ENCODE measurements around the gene MARCHF7. TPM values are rescaled to one million over a fixed set of nuclear protein-coding genes. Genes with fewer than 3 reads are reported as not detected.

Gene MARCHF7
- total RNA-seq, 1 experiment from 2014 or later: 38.3 TPM

- Histone ChIP-seq H3K27me3 (ENCODE audit: insufficient read depth, low read depth) (no peaks in the 10 kb centered on the region), H3K4me2 (peak overlapping the region; percentile 88), H3K27ac (0 out of 2 replicates have a peak overlapping the region, but pooled peaks have one; percentile 78), H4K20me1 (ENCODE audit: insufficient read depth) (peaks cover 24% of the 10 kb centered on the region), H2AFZ (peak overlapping the region; percentile 96; the same call in 1 of the 2 replicates), H3K4me3 (peak overlapping the region; percentile 97; the same call in 1 of the 2 replicates), H3K9me3 (ENCODE audit: insufficient read depth, low read depth) (no peaks in the 10 kb centered on the region), H3K79me2 (ENCODE audit: low read depth) (peaks cover 34% of the 10 kb centered on the region), H3K4me1 (replicated peaks; ENCODE audit: insufficient read depth) (peaks cover 35% of the 10 kb centered on the region), H3K36me3 (ENCODE audit: low read depth) (peaks cover 7% of the 10 kb centered on the region; the same call in 1 of the 2 replicates), H3K9me2 (ENCODE audit: insufficient read depth) (no peaks in the 10 kb centered on the region), H3F3A (ENCODE audit: insufficient read depth, low read depth) (peaks cover 5% of the 10 kb centered on the region)
- BruUV-seq (replicated peaks): no TSS peak
- DNase-seq: peak in 1 of 2 experiments; percentile 62
- TF ChIP-seq EZH2 (IDR thresholded peaks at IDR 0.05; ENCODE audit: low read depth) (no peak), CTCF (conservative IDR thresholded peaks at IDR 0.05) (no peak)
- POLR2A ChIA-PET (ENCODE audit: unreplicated experiment): interaction anchor here (0.6 kb wide), 1 partner anchor 84 kb away, joined by 9 read pairs; no protein-coding TSS in a partner anchor
- CTCF ChIA-PET: no interaction called here
- intact Hi-C loops (cut with micrococcal nuclease; ENCODE audit: unreplicated experiment): no loop called here
Observed at GRCh38 chr2:159710601-159711180, 1.6 kb upstream of the MARCHF7 start.

GRCh38 chr2:159711562-159712142 lies 654 bp upstream of the MARCHF7 start:
- BruUV-seq (replicated peaks): TSS peak; percentile 37
- POLR2A ChIA-PET (ENCODE audit: unreplicated experiment): interaction anchor here (0.6 to 0.7 kb wide), 3 partner anchors 170 to 1205 kb away, joined by 3 to 4 read pairs (median 3); partner anchors contain the start of gene WDSUB1
- Histone ChIP-seq H3K4me1 (replicated peaks; ENCODE audit: insufficient read depth) (peaks cover 37% of the 10 kb centered on the region), H2AFZ (peak overlapping the region; percentile 96), H3K4me2 (peak overlapping the region; percentile 88), H3K27ac (peak overlapping the region; percentile 78), H3K27me3 (ENCODE audit: insufficient read depth, low read depth) (no peaks in the 10 kb centered on the region), H3F3A (ENCODE audit: insufficient read depth, low read depth) (peaks cover 5% of the 10 kb centered on the region), H3K36me3 (ENCODE audit: low read depth) (peaks cover 16% of the 10 kb centered on the region; the same call in 1 of the 2 replicates), H4K20me1 (ENCODE audit: insufficient read depth) (peaks cover 30% of the 10 kb centered on the region), H3K79me2 (ENCODE audit: low read depth) (peaks cover 44% of the 10 kb centered on the region), H3K4me3 (peak overlapping the region; percentile 97), H3K9me3 (ENCODE audit: insufficient read depth, low read depth) (no peaks in the 10 kb centered on the region), H3K9me2 (ENCODE audit: insufficient read depth) (no peaks in the 10 kb centered on the region)
- TF ChIP-seq EZH2 (IDR thresholded peaks at IDR 0.05; ENCODE audit: low read depth) (no peak), CTCF (conservative IDR thresholded peaks at IDR 0.05) (no peak)
- DNase-seq: no peak
- intact Hi-C loops (cut with micrococcal nuclease; ENCODE audit: unreplicated experiment): loop anchor here (1.0 kb wide), 2 partner anchors 96 to 195 kb away; no protein-coding TSS in a partner anchor
- CTCF ChIA-PET: no interaction called here

GRCh38 chr2:159712929-159713420 lies 669 bp downstream of the MARCHF7 start:
- ChIA-PET POLR2A (ENCODE audit: unreplicated experiment) (interaction anchor here (0.6 kb wide), 1 partner anchor 1654 kb away, joined by 4 read pairs; no protein-coding TSS in a partner anchor), CTCF (no interaction called here)
- no peaks in the 10 kb centered on the region for H3K27me3 ChIP-seq (ENCODE audit: insufficient read depth, low read depth)
- peaks cover 43% of the 10 kb centered on the region for H4K20me1 ChIP-seq (ENCODE audit: insufficient read depth)
- no TSS peak for BruUV-seq (replicated peaks)
- H3K36me3 ChIP-seq (ENCODE audit: low read depth): peaks cover 27% of the 10 kb centered on the region
- TF ChIP-seq EZH2 (IDR thresholded peaks at IDR 0.05; ENCODE audit: low read depth) (no peak), CTCF (conservative IDR thresholded peaks at IDR 0.05) (no peak)
- peak overlapping the region; percentile 78 for H3K27ac ChIP-seq
- peak overlapping the region; percentile 91 for H3K4me2 ChIP-seq
- DNase-seq: no peak
- H3K9me2 ChIP-seq (ENCODE audit: insufficient read depth): no peaks in the 10 kb centered on the region
- H3F3A ChIP-seq (ENCODE audit: insufficient read depth, low read depth): peaks cover 5% of the 10 kb centered on the region
- no peaks in the 10 kb centered on the region for H3K9me3 ChIP-seq (ENCODE audit: insufficient read depth, low read depth)
- H3K4me1 ChIP-seq (replicated peaks; ENCODE audit: insufficient read depth): peaks cover 37% of the 10 kb centered on the region
- peaks cover 57% of the 10 kb centered on the region for H3K79me2 ChIP-seq (ENCODE audit: low read depth)
- H3K4me3 ChIP-seq: peak overlapping the region; percentile 97
- intact Hi-C loops (cut with micrococcal nuclease; ENCODE audit: unreplicated experiment): loop anchor here (1.0 kb wide), 2 partner anchors 98 to 197 kb away; no protein-coding TSS in a partner anchor
- peak overlapping the region; percentile 84 for H2AFZ ChIP-seq

All from PC-9 (cell line).